Measurements from ENCODE around the gene MARK3. TPM values are rescaled to one million over a fixed set of nuclear protein-coding genes. Genes with fewer than 3 reads are reported as not detected.

Gene MARK3
- total RNA-seq, 1 experiment from 2014 or later, result 81.9 TPM

- TF ChIP-seq CTCF (conservative IDR thresholded peaks at IDR 0.05), result no peak
- no CpG with 5 or more reads among the region's 32 CpGs for WGBS (ENCODE audit: extremely low coverage, insufficient read length, low lambda C conversion rate)
- Histone ChIP-seq H2BK12ac (ENCODE audit: insufficient read length, low read depth, low read length) (no peak overlapping the region), H3K23me2 (ENCODE audit: insufficient read length, low read depth, low read length, poor library complexity, severe bottlenecking) (peaks cover 8% of the 10 kb centered on the region), H2BK20ac (ENCODE audit: low read depth, low read length, poor library complexity, severe bottlenecking) (no peak overlapping the region), H4K8ac (replicated peaks; ENCODE audit: insufficient read length, low read depth, low read length) (no peak overlapping the region), H3K79me1 (ENCODE audit: insufficient read depth, low read depth, low read length, poor library complexity, severe bottlenecking) (peaks cover 13% of the 10 kb centered on the region), H2BK15ac (ENCODE audit: low read depth, low read length) (no peak overlapping the region), H3K18ac (ENCODE audit: insufficient read length, low read depth, low read length) (no peak overlapping the region), H3K9ac (ENCODE audit: extremely low read depth, insufficient read length, low read length) (no peak overlapping the region), H3K9me3 (ENCODE audit: control insufficient read depth, low read depth, low read length) (no peaks in the 10 kb centered on the region), H3K23ac (ENCODE audit: insufficient read length, low read depth, low read length) (no peak overlapping the region), H3K4me1 (ENCODE audit: insufficient read depth, low read length) (no peaks in the 10 kb centered on the region; the same call in 1 of the 2 replicates), H3K4ac (ENCODE audit: low read depth, low read length) (no peak overlapping the region), H3K4me2 (ENCODE audit: insufficient read depth, insufficient read length, low read length) (no peak overlapping the region), H3T11ph (ENCODE audit: low read length) (no peak overlapping the region), H3K27me3 (ENCODE audit: insufficient read depth, low read length) (no peaks in the 10 kb centered on the region), H2BK120ac (ENCODE audit: low read depth, low read length, poor library complexity, severe bottlenecking) (no peak overlapping the region), H3K14ac (ENCODE audit: insufficient read depth, low read length) (no peak overlapping the region), H3K56ac (ENCODE audit: insufficient read length, low read depth, low read length) (no peak overlapping the region), H3K27ac (ENCODE audit: insufficient read length, low read depth, low read length) (no peak overlapping the region), H4K91ac (ENCODE audit: insufficient read length, low read depth, low read length) (no peak overlapping the region), H3K79me2 (ENCODE audit: insufficient read depth, low read length) (peaks cover 10% of the 10 kb centered on the region; the same call in 1 of the 2 replicates), H2AK5ac (ENCODE audit: insufficient read length, low read length) (no peak overlapping the region), H2AFZ (ENCODE audit: low read length) (no peak overlapping the region), H4K20me1 (ENCODE audit: control insufficient read depth, insufficient read depth, insufficient read length) (peaks cover 4% of the 10 kb centered on the region), H4K5ac (ENCODE audit: insufficient read length, low read depth, low read length) (no peak overlapping the region), H2BK5ac (ENCODE audit: insufficient read length, low read length) (no peak overlapping the region)
- peaks cover 11 to 19% of the 10 kb centered on the region in 2 experiments for H3K4me1 Mint-ChIP-seq
- H3K4me3 Mint-ChIP-seq, result no peak overlapping the region
- H3K36me3 Mint-ChIP-seq (ENCODE audit: insufficient read depth in 1 of 3, low read depth in 3 of 3), result peaks cover 0 to 10% (median 4%) of the 10 kb centered on the region in 3 experiments; a peak in 5 of 7 replicates
- H3K27me3 Mint-ChIP-seq (ENCODE audit: low read depth), result peaks cover 6% of the 10 kb centered on the region
- H3K27ac Mint-ChIP-seq, result no peak overlapping the region
- DNase-seq, result no peak
- no peaks in the 10 kb centered on the region; a peak in 2 of 5 replicates for H3K9me3 Mint-ChIP-seq
Measured at GRCh38 chr14:103532216-103533136, 147.3 kb downstream of the MARK3 start.

All from H9 (cell line).